Loucy (cell line): ENCODE measurements around the gene TMEM182.

Experiments
- H2AFZ ChIP-seq: fragments of 200-600 bp; sonication (generic); 2 replicates; pipeline ENCODE4 v1.6.0; 2016; ENCODE audit warnings: antibody characterized with exemption, mild to moderate bottlenecking, low read length, moderate library complexity
- H3F3A ChIP-seq: fragments of 200-600 bp; 2 replicates; pipeline ENCODE4 v1.6.0; 2016; ENCODE audit warnings: antibody characterized with exemption, low read depth, mild to moderate bottlenecking
- H3K27me3 ChIP-seq: fragments of 200-600 bp; sonication (generic); 2 replicates; pipeline ENCODE4 v1.6.1; 2014; ENCODE audit warnings: low read length, mild to moderate bottlenecking; ENCODE audit not compliant: insufficient read depth, poor library complexity, severe bottlenecking
- H3K36me3 ChIP-seq: fragments of 200-600 bp; sonication (generic); 2 replicates; pipeline ENCODE4 v1.6.1; 2016; ENCODE audit warnings: low read length; ENCODE audit not compliant: insufficient read depth
- H3K4me1 ChIP-seq: fragments of 200-600 bp; sonication (generic); 2 replicates; pipeline ENCODE4 v1.5.1; 2014; ENCODE audit warnings: low read length, mild to moderate bottlenecking; ENCODE audit not compliant: insufficient read depth, poor library complexity, severe bottlenecking
- H3K4me2 ChIP-seq: fragments of 200-600 bp; sonication (generic); 2 replicates; pipeline ENCODE4 v1.6.0; 2014; ENCODE audit warnings: antibody characterized with exemption, low read length, low read depth, mild to moderate bottlenecking; ENCODE audit not compliant: poor library complexity, severe bottlenecking
- H3K4me3 ChIP-seq: fragments of 200-600 bp; sonication (generic); 2 replicates; pipeline ENCODE4 v1.5.1; 2014; ENCODE audit warnings: low read length, mild to moderate bottlenecking, mixed read lengths; ENCODE audit not compliant: poor library complexity, severe bottlenecking
- H3K79me2 ChIP-seq: fragments of 200-600 bp; sonication (generic); 2 replicates; pipeline ENCODE4 v1.6.1; 2014; ENCODE audit warnings: low read length; ENCODE audit not compliant: insufficient read depth
- H3K9ac ChIP-seq: fragments of 200-600 bp; sonication (generic); 2 replicates; pipeline ENCODE4 v1.6.0; 2014; ENCODE audit warnings: mild to moderate bottlenecking, low read depth, low read length, moderate library complexity; ENCODE audit not compliant: poor library complexity, severe bottlenecking
- H3K9me2 ChIP-seq: fragments of 200-600 bp; sonication (generic); replicated peaks from 2 replicates; pipeline ENCODE4 v1.6.1; 2016; ENCODE audit warnings: low read depth, low read length, mixed read lengths
- H3K9me3 ChIP-seq: fragments of 200-600 bp; sonication (generic); 2 replicates; pipeline ENCODE4 v1.6.1; 2014; ENCODE audit warnings: mild to moderate bottlenecking, antibody characterized with exemption, low read length, low read depth; ENCODE audit not compliant: insufficient read depth
- H4K20me1 ChIP-seq: fragments of 200-600 bp; sonication (generic); 2 replicates; pipeline ENCODE4 v1.6.0; 2014; ENCODE audit warnings: antibody characterized with exemption, low read length, mild to moderate bottlenecking; ENCODE audit not compliant: insufficient read depth, poor library complexity, severe bottlenecking
- EZH2phosphoT487 ChIP-seq: fragments of 200-600 bp; IDR thresholded peaks from 2 replicates; pipeline ENCODE4 v1.6.1; 2018; ENCODE audit warnings: antibody characterized with exemption, mild to moderate bottlenecking, moderate library complexity, borderline replicate concordance
- TF ChIP-seq, protein P1 (sequence below): fragments of 200-600 bp; sonication (generic); conservative IDR thresholded peaks from 2 replicates; pipeline ENCODE4 v1.5.1; 2014; ENCODE audit warnings: mild to moderate bottlenecking, antibody characterized with exemption, low read length

Gene TMEM182

DNA sequence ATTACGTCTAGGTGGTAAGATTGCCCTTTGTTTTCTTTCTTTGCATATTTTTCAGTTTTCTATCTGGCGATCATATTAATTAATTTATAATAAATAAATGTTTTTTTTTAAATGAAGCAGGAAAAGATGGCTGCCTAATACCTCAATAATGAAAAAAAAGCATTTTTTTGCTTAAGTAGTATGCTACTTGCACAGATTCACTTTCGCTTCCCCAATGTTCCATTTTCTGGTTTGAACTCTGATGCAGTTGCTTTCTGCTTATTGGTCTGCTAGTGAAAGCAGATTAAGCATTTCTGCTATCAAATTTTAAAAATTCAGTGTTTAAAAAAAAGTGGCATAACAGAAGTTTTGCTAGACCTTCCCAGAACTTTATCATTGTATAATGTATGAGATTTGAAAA, 11.9 kb upstream of the TMEM182 start:
- no peaks in the 10 kb centered on the region for H3K9me2 ChIP-seq
- no peak overlapping the region for H2AFZ ChIP-seq
- H3K4me1 ChIP-seq, result no peaks in the 10 kb centered on the region
- H3K36me3 ChIP-seq, result no peaks in the 10 kb centered on the region
- H3K27me3 ChIP-seq, result no peaks in the 10 kb centered on the region
- no peaks in the 10 kb centered on the region for H3F3A ChIP-seq
- TF ChIP-seq, protein P1, sequence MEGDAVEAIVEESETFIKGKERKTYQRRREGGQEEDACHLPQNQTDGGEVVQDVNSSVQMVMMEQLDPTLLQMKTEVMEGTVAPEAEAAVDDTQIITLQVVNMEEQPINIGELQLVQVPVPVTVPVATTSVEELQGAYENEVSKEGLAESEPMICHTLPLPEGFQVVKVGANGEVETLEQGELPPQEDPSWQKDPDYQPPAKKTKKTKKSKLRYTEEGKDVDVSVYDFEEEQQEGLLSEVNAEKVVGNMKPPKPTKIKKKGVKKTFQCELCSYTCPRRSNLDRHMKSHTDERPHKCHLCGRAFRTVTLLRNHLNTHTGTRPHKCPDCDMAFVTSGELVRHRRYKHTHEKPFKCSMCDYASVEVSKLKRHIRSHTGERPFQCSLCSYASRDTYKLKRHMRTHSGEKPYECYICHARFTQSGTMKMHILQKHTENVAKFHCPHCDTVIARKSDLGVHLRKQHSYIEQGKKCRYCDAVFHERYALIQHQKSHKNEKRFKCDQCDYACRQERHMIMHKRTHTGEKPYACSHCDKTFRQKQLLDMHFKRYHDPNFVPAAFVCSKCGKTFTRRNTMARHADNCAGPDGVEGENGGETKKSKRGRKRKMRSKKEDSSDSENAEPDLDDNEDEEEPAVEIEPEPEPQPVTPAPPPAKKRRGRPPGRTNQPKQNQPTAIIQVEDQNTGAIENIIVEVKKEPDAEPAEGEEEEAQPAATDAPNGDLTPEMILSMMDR, result no peak
- no peak for TF ChIP-seq EZH2phosphoT487
- no peaks in the 10 kb centered on the region; the same call in 1 of the 2 replicates for H3K79me2 ChIP-seq
- H3K9me3 ChIP-seq, result no peaks in the 10 kb centered on the region
- no peak overlapping the region for H3K4me2 ChIP-seq
- H4K20me1 ChIP-seq, result no peaks in the 10 kb centered on the region
- no peak overlapping the region for H3K4me3 ChIP-seq
- H3K9ac ChIP-seq, result no peak overlapping the region

DNA sequence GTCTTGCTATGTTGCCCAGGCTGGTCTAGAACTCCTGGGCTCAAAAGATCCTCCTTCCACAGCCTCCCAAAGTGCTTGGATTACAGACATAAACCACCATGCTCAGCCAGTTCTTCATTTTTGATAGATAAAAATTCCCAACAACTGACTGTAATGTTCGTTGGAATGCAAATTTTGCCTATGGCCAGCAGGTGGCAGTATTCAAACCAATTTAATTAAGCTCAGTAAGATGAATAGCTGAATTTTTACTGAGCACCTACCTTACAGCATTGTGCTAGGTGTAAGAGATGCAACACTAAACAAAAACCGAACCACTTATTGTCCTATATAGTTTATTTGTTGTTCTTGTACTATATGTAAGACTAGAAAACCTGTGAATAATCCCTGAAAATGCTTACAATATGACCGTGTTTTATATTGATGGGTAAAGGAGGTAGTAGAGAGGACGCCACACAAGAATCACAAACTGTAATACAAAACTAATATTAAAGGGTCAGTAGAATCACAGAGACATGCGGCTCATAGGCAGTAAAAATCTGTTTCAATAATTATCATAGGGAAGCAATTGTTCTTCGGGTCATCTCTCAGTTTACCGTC, 8.2 kb upstream of the TMEM182 start:
- Histone ChIP-seq H3K9me2 (no peaks in the 10 kb centered on the region), H3K36me3 (no peaks in the 10 kb centered on the region), H3K9me3 (no peaks in the 10 kb centered on the region), H3K4me2 (no peak overlapping the region), H3F3A (no peaks in the 10 kb centered on the region), H2AFZ (no peak overlapping the region), H3K27me3 (no peaks in the 10 kb centered on the region), H3K9ac (no peak overlapping the region), H3K79me2 (no peaks in the 10 kb centered on the region; the same call in 1 of the 2 replicates), H3K4me1 (no peaks in the 10 kb centered on the region), H3K4me3 (no peak overlapping the region), H4K20me1 (no peaks in the 10 kb centered on the region)
- TF ChIP-seq, protein P1, result peak; percentile 93
- no peak for TF ChIP-seq EZH2phosphoT487

DNA sequence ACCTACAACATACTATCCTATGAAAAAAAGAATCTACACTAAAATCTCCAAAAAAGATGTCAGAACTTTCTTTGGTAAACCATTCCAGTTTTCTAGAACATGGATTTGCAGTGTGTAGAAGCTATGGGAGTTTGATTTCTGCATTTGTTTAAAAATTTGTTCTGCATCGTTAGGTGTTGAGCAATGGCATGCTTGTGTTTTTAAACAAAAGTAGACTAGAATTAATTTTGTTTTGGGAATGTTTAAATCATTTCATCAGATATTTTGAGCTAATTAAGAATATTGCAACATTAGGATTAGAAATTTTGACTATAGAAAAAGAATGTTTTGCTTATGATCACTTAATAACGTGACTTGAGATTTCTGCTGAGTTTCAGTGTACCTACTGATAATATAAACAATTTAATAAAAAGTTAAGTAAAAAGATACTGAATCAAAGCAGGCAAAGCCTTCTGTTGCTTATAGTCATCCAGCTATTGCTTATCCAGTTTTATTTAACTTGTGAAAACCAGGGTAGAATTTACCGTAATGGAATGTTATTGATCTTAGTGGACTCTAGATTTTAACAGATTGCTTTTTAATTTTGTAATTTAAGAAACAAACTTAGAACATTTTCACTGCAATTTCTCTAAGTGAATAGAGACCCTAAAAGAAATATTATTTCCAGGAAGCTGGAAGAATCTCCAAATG, 7.2 kb upstream of the TMEM182 start:
- H4K20me1 ChIP-seq, result no peaks in the 10 kb centered on the region
- H3F3A ChIP-seq, result no peaks in the 10 kb centered on the region
- no peaks in the 10 kb centered on the region for H3K9me2 ChIP-seq
- no peak overlapping the region for H3K4me2 ChIP-seq
- no peak overlapping the region for H3K4me3 ChIP-seq
- H3K36me3 ChIP-seq, result no peaks in the 10 kb centered on the region
- H3K9me3 ChIP-seq, result no peaks in the 10 kb centered on the region
- H3K27me3 ChIP-seq, result no peaks in the 10 kb centered on the region
- no peaks in the 10 kb centered on the region; the same call in 1 of the 2 replicates for H3K79me2 ChIP-seq
- TF ChIP-seq, protein P1, result no peak
- TF ChIP-seq EZH2phosphoT487, result no peak
- H2AFZ ChIP-seq, result no peak overlapping the region
- no peaks in the 10 kb centered on the region for H3K4me1 ChIP-seq
- no peak overlapping the region for H3K9ac ChIP-seq
